LNCaP clone FGC (cell line): ENCODE measurements around the gene ACAA1.
"Not testable (repeated sequence)": the region's sequence is repeated elsewhere in the genome, so short reads cannot be mapped to it uniquely, and the experiment has no call there.

Source experiments
- DNase-seq: peaks from one replicate; pipeline ENCODE4 v3.0.0-alpha.2; 2011; ENCODE audit warnings: low read depth
- H3K4me3 ChIP-seq: 2 replicates; pipeline ENCODE4 v1.5.1; 2011; ENCODE audit warnings: mild to moderate bottlenecking, low read depth, low read length, control low read depth
- TF ChIP-seq, protein P1 (sequence below): IDR thresholded peaks from 2 replicates; pipeline ENCODE4 v1.5.1; 2012; ENCODE audit warnings: mild to moderate bottlenecking; ENCODE audit not compliant: control insufficient read depth, insufficient read depth; ENCODE audit errors: extremely low read depth

Gene ACAA1

DNA sequence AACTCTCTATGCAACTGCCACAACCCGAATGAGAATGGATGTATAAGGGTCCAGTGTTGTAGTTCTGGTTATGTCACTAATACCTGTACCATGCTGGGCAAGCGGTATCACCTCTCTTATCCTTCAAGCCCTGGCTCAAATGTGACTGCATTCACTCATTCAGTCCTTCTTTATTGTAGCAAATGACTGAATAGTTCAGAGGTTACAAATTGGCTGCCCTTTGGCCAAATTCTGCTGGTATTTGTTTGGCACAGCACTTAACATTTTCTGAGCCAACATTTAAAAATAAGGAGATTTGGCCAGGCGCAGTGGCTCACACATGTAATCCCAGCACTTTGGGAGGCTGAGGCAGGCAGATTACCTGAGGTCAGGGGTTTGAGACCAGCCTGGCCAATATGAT lies 50.4 kb downstream of the ACAA1 start:
- H3K4me3 ChIP-seq: no peak overlapping the region
- no peak for DNase-seq
- TF ChIP-seq, protein P1, sequence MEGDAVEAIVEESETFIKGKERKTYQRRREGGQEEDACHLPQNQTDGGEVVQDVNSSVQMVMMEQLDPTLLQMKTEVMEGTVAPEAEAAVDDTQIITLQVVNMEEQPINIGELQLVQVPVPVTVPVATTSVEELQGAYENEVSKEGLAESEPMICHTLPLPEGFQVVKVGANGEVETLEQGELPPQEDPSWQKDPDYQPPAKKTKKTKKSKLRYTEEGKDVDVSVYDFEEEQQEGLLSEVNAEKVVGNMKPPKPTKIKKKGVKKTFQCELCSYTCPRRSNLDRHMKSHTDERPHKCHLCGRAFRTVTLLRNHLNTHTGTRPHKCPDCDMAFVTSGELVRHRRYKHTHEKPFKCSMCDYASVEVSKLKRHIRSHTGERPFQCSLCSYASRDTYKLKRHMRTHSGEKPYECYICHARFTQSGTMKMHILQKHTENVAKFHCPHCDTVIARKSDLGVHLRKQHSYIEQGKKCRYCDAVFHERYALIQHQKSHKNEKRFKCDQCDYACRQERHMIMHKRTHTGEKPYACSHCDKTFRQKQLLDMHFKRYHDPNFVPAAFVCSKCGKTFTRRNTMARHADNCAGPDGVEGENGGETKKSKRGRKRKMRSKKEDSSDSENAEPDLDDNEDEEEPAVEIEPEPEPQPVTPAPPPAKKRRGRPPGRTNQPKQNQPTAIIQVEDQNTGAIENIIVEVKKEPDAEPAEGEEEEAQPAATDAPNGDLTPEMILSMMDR: no peak

DNA sequence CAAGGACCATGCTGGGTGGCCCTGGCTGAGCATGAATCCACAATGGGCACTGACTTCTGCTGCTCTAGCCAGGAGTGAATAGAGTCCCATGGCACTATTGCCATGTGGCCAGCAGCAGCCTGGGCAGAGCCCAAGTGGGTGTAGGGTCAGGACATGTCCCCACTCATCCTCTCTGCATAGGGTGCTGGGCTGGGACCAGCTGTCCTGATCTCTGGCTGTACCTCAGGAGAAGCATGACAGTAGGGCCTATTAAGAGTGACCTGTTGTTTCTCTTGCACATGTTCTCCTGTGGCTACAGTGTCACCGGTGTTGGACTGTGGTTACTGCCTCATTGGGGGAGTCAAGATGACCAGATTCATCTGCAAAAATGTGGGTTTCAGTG lies 51.0 kb downstream of the ACAA1 start:
- no peak for DNase-seq
- TF ChIP-seq, protein P1: no peak
- no peak overlapping the region for H3K4me3 ChIP-seq

DNA sequence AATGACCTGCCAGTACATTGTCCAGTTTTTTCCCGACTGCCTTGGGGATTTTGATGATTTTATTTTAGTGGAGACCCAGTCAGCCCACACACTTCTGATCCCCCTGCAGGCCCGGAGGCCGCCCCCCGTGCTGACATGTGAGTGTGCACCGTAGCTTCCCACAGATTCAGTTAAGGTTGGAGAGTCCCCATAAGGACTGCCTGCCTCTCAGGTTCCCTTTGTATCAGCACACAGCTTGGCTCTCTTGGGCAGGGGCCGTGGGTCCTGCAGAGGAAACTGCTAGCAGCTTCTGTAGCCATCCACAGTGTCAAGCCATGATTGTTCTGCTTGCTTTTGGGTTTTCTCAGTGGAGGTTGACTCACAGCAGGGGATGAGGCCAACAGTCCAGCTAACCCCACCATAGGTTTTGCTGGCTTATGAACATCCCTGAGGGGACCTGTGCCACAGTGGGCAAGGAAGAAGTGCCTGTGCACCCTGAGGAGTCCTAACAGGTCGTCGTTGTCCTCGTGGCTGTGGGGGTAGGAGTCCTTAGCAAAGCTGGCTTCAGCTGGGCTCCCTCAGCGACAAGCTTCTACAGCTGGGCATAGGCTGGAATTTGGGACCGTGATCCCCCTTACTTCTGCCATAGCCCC lies 51.5 kb downstream of the ACAA1 start:
- no peak for DNase-seq
- TF ChIP-seq, protein P1: no peak
- H3K4me3 ChIP-seq: no peak overlapping the region

DNA sequence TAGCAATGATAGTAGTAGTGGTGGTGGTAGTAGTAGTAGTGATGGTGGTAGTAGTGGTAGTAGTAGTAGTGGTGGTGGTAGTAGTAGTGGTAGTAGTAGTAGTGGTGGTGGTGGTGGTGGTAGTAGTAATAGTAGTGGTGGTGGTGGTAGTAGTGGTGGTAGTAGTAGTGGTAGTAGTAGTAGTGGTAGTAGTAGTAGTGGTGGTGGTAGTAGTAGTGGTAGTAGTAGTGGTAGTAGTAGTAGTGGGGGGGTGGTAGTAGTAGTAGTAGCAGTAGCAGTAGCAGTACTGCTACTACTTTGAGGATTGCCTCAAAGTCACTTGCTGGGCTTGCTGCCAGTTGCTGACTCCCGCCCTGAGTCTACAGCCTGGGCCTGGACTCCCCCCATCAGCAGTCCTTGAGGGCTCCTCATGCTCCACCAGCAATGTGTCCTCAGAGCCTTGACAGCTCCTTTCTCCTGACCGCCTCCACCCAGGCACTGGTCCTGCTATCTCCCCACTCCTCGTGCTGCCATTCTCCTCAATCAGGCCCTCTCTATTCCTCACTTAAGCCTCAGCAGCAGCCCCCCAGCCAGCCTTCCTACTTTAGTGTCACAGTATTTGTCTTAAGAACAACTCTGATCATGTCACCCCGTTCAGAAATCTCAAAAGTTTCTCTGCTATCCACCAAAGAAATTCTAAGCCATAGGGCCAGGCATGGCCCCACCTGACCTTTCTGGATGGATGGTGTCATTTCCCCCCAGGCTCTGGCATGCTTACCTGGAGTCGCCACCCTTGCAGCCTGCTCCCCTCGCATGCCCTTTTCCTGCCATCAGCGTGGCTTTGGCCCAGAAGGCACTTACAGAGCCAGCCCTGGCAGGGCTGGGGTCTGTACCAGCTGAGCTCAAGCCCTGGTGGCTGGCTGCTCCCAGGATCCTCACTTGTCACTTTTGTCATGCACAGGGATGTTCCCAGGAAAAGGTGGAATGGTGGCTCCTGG lies 52.3 kb downstream of the ACAA1 start:
- H3K4me3 ChIP-seq: no peak overlapping the region
- TF ChIP-seq, protein P1: no peak
- no peak for DNase-seq

DNA sequence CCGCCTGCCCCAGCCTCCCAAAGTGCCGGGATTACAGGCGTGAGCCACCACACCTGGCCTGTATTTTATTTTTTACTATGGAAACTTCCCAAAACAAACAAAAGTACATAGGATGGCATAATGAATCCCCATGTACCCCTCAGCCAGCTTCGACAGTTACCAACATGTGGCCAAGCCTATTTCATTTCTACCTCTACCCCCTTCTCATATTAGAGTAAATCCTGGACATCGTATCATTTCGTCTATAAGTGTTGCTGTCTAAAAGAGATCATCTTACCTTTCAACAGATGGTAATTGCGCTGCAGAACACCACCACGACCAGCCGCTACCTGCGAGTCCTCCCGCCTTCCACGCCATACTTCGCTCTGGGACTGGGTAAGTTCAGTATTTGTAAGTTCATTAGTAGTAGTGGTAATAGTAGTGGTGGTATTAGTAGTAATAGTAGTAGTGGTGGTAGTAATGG lies 53.0 kb downstream of the ACAA1 start:
- no peak overlapping the region for H3K4me3 ChIP-seq
- TF ChIP-seq, protein P1: no peak
- no peak for DNase-seq

DNA sequence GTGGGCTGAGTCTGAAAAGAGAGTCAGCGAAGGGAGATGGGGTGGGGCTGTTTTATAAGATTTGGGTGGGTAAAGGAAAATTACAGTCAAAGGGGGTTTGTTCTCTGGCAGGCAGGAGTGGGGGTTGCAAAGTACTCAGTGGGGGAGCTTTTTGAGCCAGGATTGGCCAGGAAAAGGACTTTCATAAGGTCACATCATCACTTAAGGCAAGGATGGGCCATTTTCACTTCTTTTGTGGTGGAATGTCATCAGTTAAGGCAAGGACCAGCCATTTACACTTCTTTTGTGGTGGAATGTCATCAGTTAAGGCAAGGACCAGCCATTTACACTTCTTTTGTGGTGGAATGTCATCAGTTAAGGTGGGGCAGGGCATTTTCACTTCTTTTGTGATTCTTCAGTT lies 53.7 kb downstream of the ACAA1 start:
- DNase-seq, H3K4me3 ChIP-seq: not testable (repeated sequence)

DNA sequence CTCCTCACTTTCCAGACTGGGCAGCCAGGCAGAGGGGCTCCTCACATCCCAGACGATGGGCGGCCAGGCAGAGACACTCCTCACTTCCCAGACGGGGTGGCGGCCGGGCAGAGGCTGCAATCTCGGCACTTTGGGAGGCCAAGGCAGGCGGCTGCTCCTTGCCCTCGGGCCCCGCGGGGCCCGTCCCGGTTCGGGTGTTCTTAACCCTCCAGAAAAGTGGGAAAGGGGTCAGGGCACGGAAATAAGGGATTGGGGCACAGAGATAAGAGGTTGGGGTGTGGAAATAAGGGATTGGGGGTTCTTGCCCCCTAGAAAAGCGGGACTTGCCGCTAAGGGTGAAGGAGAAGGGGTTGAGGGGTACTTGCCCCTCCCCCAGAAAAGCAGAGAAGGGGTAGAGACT lies 54.6 kb downstream of the ACAA1 start:
- not testable (repeated sequence) for DNase-seq, H3K4me3 ChIP-seq

DNA sequence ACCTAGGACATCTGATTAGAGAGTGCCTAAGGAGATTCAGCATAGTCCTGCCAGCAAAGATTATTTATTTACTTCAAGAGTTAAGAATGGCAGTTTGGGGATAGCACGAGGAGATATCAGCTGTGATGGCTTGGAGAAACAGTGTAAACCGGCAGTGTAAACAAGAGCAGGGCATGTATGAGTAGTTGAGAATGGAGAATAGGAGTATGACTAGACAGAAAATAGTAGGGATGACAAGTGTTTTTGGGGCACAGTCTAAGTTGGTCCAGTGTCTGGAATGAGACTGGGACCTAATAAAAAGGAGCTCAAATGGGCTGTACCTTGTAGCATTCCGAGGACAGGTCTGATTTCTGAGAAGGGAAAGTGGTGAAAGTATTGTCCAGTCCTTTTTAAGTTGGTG lies 59.9 kb downstream of the ACAA1 start:
- not testable (repeated sequence) for H3K4me3 ChIP-seq, DNase-seq
